ACC112 (cell line): ENCODE measurements around the gene FXYD2.

ENCODE experiments used
- H2AFZ ChIP-seq: fragments of 200-600 bp; sonication (generic); one replicate; pipeline ENCODE4 v1.6.0; 2017; ENCODE audit warnings: antibody characterized with exemption, low read length; ENCODE audit not compliant: unreplicated experiment
- H3K27ac ChIP-seq: fragments of 200-600 bp; sonication (generic); 2 replicates; pipeline ENCODE4 v1.5.1; 2014; ENCODE audit warnings: low read depth, mild to moderate bottlenecking, antibody characterized with exemption, low read length, moderate library complexity
- H3K27me3 ChIP-seq: fragments of 200-600 bp; sonication (generic); 2 replicates; pipeline ENCODE4 v1.6.1; 2014; ENCODE audit warnings: mild to moderate bottlenecking, antibody characterized with exemption, low read length, moderate library complexity, mixed read lengths; ENCODE audit not compliant: insufficient read depth
- H3K36me3 ChIP-seq: fragments of 200-600 bp; sonication (generic); 2 replicates; pipeline ENCODE4 v1.6.1; 2016; ENCODE audit warnings: mild to moderate bottlenecking, antibody characterized with exemption, low read length, moderate library complexity, mixed read lengths; ENCODE audit not compliant: insufficient read depth
- H3K4me1 ChIP-seq: fragments of 200-600 bp; sonication (generic); one replicate; pipeline ENCODE4 v1.6.1; 2016; ENCODE audit warnings: low read length, mixed read lengths; ENCODE audit not compliant: insufficient read depth, unreplicated experiment, control insufficient read depth
- H3K4me3 ChIP-seq: fragments of 200-600 bp; sonication (generic); 2 replicates; pipeline ENCODE4 v1.5.1; 2014; ENCODE audit warnings: mild to moderate bottlenecking, low read depth, low read length
- H3K79me2 ChIP-seq: fragments of 200-600 bp; sonication (generic); one replicate; pipeline ENCODE4 v1.6.0; 2016; ENCODE audit warnings: low read length; ENCODE audit not compliant: control insufficient read depth, unreplicated experiment, insufficient read depth

Gene FXYD2

DNA sequence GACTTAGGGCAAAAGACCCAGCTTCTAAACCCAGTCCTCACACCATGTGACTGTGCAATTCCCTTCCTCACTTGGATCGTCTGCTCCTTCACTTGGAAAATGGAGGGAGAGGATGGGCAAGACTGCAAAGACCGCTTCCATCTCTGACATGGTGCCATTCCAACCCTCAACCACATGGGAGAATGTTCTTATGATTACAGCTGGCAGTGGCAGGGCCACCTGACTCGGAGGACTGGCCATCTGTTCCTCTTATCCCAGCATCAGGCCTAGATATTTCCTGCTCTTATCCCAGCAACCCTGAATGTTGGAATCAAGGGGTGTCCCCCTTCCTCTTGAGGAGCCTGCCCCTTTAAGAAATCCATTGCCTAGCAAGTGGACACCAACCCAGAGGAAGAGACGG, 42.9 kb downstream of the FXYD2 start:
- peaks cover 83% of the 10 kb centered on the region for H3K27me3 ChIP-seq
- H3K4me1 ChIP-seq: no peaks in the 10 kb centered on the region
- H3K4me3 ChIP-seq: no peak overlapping the region
- H2AFZ ChIP-seq: no peak overlapping the region
- H3K36me3 ChIP-seq: no peaks in the 10 kb centered on the region
- H3K27ac ChIP-seq: no peak overlapping the region
- H3K79me2 ChIP-seq: no peaks in the 10 kb centered on the region

DNA sequence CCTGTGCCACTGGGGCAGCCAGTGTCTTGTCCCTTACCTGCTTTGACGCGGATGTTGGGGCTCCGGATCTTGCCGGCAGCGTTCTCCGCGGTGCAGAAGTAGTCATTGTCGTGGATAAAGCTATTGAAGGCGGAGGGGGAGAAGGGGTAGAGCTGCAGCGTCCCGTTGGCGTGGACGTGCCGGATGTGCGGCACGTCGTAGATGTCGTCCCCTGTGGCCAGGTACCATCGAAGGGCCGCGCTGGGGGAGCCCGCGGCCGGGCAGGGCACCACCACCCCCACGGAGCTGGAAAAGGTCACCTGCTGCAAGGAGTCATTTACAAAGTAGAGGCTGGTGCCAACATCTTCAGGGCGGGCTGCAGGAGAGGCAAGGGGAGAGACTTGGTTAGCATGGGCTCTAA, 44.1 kb downstream of the FXYD2 start:
- peaks cover 84% of the 10 kb centered on the region for H3K27me3 ChIP-seq
- H3K79me2 ChIP-seq: no peaks in the 10 kb centered on the region
- no peak overlapping the region for H2AFZ ChIP-seq
- no peaks in the 10 kb centered on the region for H3K4me1 ChIP-seq
- no peaks in the 10 kb centered on the region for H3K36me3 ChIP-seq
- no peak overlapping the region for H3K4me3 ChIP-seq
- no peak overlapping the region for H3K27ac ChIP-seq

DNA sequence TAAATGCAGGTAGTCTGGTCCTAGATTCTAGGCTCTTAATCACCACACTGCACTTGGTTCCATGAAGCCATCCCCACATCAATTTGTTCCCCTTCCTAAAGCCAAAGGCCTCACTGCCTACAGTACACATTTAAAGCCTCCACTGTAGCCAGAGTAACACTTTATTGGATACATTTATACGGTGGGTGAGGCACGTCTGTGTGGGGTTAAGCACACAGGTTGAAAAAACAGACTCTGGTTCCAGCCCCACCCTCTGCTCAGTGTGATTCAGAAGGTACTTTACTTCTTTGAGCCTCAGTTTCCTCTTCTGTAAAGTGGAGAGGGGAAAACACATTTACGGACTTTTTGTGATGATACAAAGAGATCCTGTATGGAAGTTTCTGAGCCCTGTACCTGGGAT, 50.0 kb downstream of the FXYD2 start:
- Histone ChIP-seq H3K27me3 (peaks cover 77% of the 10 kb centered on the region), H3K4me1 (no peaks in the 10 kb centered on the region), H3K36me3 (no peaks in the 10 kb centered on the region), H3K27ac (no peak overlapping the region), H3K79me2 (no peaks in the 10 kb centered on the region), H2AFZ (no peak overlapping the region), H3K4me3 (no peak overlapping the region)

DNA sequence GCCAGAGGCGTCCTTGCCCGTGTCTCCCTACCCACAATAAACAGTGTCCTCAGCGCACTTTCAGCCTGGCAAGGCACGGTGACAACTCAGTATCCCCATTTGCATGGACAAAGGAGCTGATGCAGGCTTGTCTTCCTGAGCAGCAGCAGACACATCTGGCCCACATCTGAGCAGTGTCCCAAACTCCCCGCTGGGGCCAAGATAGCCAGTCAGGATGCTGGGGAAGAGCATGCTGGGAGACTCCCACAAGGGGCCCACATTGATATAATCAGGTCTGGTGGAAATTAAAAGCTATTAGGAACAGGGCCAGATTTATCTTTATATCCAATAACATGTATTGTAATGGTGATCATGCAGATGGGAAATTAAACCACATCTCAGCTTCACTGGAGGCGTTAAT, 52.2 kb downstream of the FXYD2 start:
- Histone ChIP-seq H3K4me3 (no peak overlapping the region), H3K36me3 (no peaks in the 10 kb centered on the region), H2AFZ (no peak overlapping the region), H3K4me1 (no peaks in the 10 kb centered on the region), H3K79me2 (no peaks in the 10 kb centered on the region), H3K27me3 (peaks cover 68% of the 10 kb centered on the region), H3K27ac (no peak overlapping the region)

DNA sequence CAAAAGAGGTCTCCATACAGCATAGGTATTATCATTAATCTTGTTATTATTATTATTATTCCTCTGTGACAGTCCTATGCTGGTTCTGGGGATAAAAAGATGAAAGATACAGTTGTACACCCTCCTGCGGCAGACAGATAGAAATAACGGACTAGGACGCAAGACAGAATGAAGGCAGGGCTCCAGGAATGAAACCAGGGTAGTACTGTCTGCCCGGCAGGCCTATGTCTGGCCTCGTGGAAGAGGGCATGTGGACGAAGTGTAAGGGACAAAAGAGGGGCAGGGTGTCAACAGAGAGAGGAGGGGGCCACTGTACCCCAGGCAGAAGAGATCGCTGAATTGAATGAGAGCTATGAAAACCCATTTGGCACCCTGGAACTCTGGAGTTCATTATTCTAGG, 52.7 kb downstream of the FXYD2 start:
- H3K4me1 ChIP-seq: no peaks in the 10 kb centered on the region
- no peak overlapping the region for H2AFZ ChIP-seq
- H3K4me3 ChIP-seq: no peak overlapping the region
- no peak overlapping the region for H3K27ac ChIP-seq
- no peaks in the 10 kb centered on the region for H3K79me2 ChIP-seq
- peaks cover 68% of the 10 kb centered on the region for H3K27me3 ChIP-seq
- H3K36me3 ChIP-seq: no peaks in the 10 kb centered on the region

DNA sequence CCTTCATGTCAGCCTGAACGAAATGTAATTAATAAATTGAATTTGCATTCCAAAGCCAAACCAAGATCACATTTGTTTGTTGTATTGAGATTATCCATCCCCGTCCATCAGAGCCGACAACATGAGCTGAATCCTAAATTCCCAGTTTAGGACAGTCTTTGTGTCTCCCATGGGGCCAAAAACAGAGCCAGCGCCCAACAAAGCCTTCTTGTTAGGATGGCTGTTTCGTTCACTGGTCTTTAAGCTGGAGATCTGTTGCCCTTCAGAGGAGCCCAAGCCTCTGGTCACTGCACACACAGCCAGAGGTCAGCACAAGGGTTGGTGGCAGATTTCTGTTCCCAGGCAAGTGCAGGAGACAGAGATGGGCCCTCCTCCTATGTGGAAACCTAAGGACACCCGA, 53.3 kb downstream of the FXYD2 start:
- no peak overlapping the region for H3K27ac ChIP-seq
- no peaks in the 10 kb centered on the region for H3K79me2 ChIP-seq
- H2AFZ ChIP-seq: no peak overlapping the region
- H3K36me3 ChIP-seq: no peaks in the 10 kb centered on the region
- peaks cover 68% of the 10 kb centered on the region for H3K27me3 ChIP-seq
- H3K4me3 ChIP-seq: no peak overlapping the region
- H3K4me1 ChIP-seq: no peaks in the 10 kb centered on the region

DNA sequence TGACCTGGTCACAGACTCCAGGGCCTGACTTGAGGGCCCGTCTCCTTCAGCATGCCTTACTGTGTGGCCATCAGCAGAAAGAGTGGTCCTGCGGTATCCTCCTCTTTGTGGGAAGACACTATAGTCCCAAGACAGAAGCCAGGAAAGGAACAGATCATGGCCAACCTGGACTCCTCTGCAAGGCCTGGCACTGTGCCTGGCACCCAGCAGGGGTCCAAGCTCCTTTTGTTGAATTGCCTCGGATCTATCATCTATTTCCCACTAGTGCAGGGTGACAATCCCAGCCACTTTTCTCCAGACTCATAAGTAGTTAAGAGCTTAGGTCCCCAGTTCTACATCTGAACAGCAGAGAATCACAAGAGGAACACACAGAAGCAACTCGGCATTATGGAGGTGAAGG, 54.5 kb downstream of the FXYD2 start:
- Histone ChIP-seq H3K36me3 (no peaks in the 10 kb centered on the region), H3K27ac (no peak overlapping the region), H3K27me3 (peaks cover 68% of the 10 kb centered on the region), H2AFZ (no peak overlapping the region), H3K4me3 (no peak overlapping the region), H3K4me1 (no peaks in the 10 kb centered on the region), H3K79me2 (no peaks in the 10 kb centered on the region)
